OCI-LY7 (cell line): ENCODE results near the gene TMEM250. TPM values are rescaled to one million over a fixed set of nuclear protein-coding genes. Genes with fewer than 3 reads are reported as not detected.

Experiments
- BruUV-seq: library from RNA; stranded (reverse); fragments of 400-500 nt; replicated peaks from 2 replicates; lab custom pipeline; 2021; lab: Mats Ljungman, UMichigan
- CTCF ChIA-PET: fragments of 300-600 bp; sonication (Branson Sonifier 250); formaldehyde crosslinking; loops from one replicate; lab custom pipeline; 2022; ENCODE audit warnings: antibody characterized with exemption; ENCODE audit not compliant: unreplicated experiment; lab: Charles Lee
- POLR2A ChIA-PET: fragments of 300-600 bp; sonication (Branson Sonifier 250); formaldehyde crosslinking; loops from one replicate; lab custom pipeline; 2022; ENCODE audit warnings: antibody characterized with exemption; lab: Charles Lee
- DNase-seq: peaks from one replicate; pipeline ENCODE4 v3.0.0-alpha.2; 2015; ENCODE audit warnings: low spot score
- H2AFZ ChIP-seq: fragments of 200-600 bp; sonication (generic), shearing (Covaris generic); 2 replicates; pipeline ENCODE4 v1.6.1; 2014; ENCODE audit warnings: mild to moderate bottlenecking, antibody characterized with exemption, low read length, moderate library complexity
- H3K27ac ChIP-seq: fragments of 200-600 bp; sonication (generic); 2 replicates; pipeline ENCODE4 v1.5.1; 2014; ENCODE audit warnings: mixed run types, low read depth, mild to moderate bottlenecking, moderate library complexity, low read length, inconsistent platforms; ENCODE audit not compliant: poor library complexity, severe bottlenecking
- H3K36me3 ChIP-seq: fragments of 200-600 bp; sonication (generic); 2 replicates; pipeline ENCODE4 v1.6.1; 2014; ENCODE audit warnings: mild to moderate bottlenecking, antibody characterized with exemption, low read length, moderate library complexity, mixed read lengths; ENCODE audit not compliant: insufficient read depth
- H3K4me1 ChIP-seq: fragments of 200-600 bp; sonication (generic); 2 replicates; pipeline ENCODE4 v1.5.1; 2014; ENCODE audit warnings: mild to moderate bottlenecking, low read length; ENCODE audit not compliant: insufficient read depth, poor library complexity, severe bottlenecking
- H3K4me2 ChIP-seq: fragments of 200-600 bp; sonication (generic); 2 replicates; pipeline ENCODE4 v1.6.1; 2014; ENCODE audit warnings: mild to moderate bottlenecking, low read length
- H3K4me3 ChIP-seq: fragments of 200-600 bp; sonication (generic); 2 replicates; pipeline ENCODE4 v1.5.1; 2014; ENCODE audit warnings: mild to moderate bottlenecking, low read depth, low read length; ENCODE audit not compliant: poor library complexity, severe bottlenecking
- H3K79me2 ChIP-seq: fragments of 200-600 bp; sonication (generic); 2 replicates; pipeline ENCODE4 v1.6.1; 2016; ENCODE audit warnings: low read depth, mild to moderate bottlenecking, low read length, moderate library complexity, mixed read lengths; ENCODE audit not compliant: insufficient read depth
- H3K9me2 ChIP-seq: fragments of 200-600 bp; sonication (generic); 2 replicates; pipeline ENCODE4 v1.6.1; 2016; ENCODE audit warnings: mild to moderate bottlenecking, low read length, mixed read lengths; ENCODE audit not compliant: insufficient read depth
- H3K9me3 ChIP-seq: fragments of 200-600 bp; sonication (generic); 2 replicates; pipeline ENCODE4 v1.6.1; 2014; ENCODE audit warnings: mild to moderate bottlenecking, mixed run types, low read length, mixed read lengths
- H4K20me1 ChIP-seq: fragments of 200-600 bp; sonication (generic); 2 replicates; pipeline ENCODE4 v1.6.1; 2014; ENCODE audit warnings: mild to moderate bottlenecking, antibody characterized with exemption, low read length, moderate library complexity, mixed read lengths; ENCODE audit not compliant: insufficient read depth
- EZH2phosphoT487 ChIP-seq: fragments of 200-600 bp; sonication (generic); IDR thresholded peaks from 2 replicates; pipeline ENCODE4 v1.6.1; 2018; ENCODE audit warnings: low read depth, borderline replicate concordance, mild to moderate bottlenecking, mixed run types, antibody characterized with exemption, low read length, moderate library complexity, mixed read lengths
- intact Hi-C: fragments of 100-400 bp; cut with micrococcal nuclease; formaldehyde crosslinking; loops from one replicate; pipeline ENCODE4 v1.10.0; 2022; ENCODE audit not compliant: unreplicated experiment
- total RNA-seq, 2 experiments: library from RNA; depleted of rRNA in 1 of 2; stranded (reverse); fragments of >200 nt in 1 of 2; shearing (Covaris generic) in 1 of 2; gene quantifications; 2 replicates each; pipeline ENCODE4 v1.2.3, GENCODE V29; 2014 to 2022
- TF ChIP-seq, protein P1 (sequence below): fragments of 200-600 bp; sonication (generic); conservative IDR thresholded peaks from 2 replicates; pipeline ENCODE4 v1.5.1; 2014; ENCODE audit warnings: mild to moderate bottlenecking, antibody characterized with exemption, low read length, moderate library complexity, mixed read lengths

Gene TMEM250
- total RNA-seq, 2 experiments from 2014 or later = 51.0 to 53.8 TPM

DNA sequence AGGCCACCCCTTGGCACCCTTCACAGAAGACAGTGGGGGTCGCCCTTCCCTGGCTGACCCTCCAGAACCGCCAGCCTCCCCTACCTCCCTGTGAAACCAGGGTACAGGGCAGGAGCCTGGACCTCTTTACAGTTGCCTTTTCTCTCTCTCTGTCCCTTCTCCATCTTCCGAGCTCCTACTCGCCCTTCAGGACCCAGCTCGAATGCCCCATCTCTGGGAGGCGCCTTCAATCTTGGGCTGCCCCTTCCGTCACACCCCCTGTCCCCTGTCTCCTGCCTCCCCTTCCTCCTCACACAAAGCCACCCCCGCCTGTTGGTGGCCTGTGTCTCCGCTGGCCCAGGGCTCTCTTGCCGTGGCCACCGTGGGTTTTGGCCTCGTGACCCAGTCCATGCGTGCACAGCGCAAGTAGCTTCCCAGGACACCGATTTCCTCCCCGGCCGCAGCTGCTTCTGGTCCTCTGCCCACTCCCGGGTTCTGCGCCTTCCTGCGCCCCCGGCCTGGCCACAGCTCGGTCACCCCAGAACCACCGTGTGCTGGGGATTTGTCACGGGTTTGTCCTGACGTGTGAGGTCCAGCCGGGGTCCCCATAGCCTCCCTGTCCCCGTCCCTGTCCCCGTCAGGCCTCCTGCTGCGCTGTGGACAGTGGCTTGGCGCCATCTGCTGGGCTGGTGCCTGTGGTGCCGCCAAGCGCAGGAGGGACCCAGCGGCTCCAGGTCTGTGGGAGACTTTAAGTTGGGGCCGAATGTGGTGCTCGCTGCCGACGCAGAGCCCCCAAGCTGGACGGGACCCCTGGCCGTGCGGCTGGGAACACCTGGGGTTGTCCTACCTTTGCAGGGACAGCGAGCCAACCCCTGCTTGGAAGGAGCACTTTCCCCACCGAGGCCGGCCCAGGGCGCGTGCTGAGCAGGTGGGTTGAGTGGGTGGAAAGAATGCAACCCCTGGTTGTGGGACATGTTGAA is 4.0 kb upstream of the TMEM250 start:
- H3K4me3 ChIP-seq = no peak overlapping the region
- BruUV-seq = no TSS peak
- H3K9me3 ChIP-seq = no peaks in the 10 kb centered on the region
- H3K9me2 ChIP-seq = no peaks in the 10 kb centered on the region
- peaks cover 10% of the 10 kb centered on the region for H3K4me1 ChIP-seq
- H4K20me1 ChIP-seq = no peaks in the 10 kb centered on the region
- H3K36me3 ChIP-seq = no peaks in the 10 kb centered on the region
- peak; percentile 69 for DNase-seq
- ChIA-PET CTCF (interaction anchor here (0.6 kb wide), 1 partner anchor 225 kb away, joined by 3 read pairs; no protein-coding TSS in a partner anchor), POLR2A (interaction anchor here (0.5 to 1.0 kb wide), 2 partner anchors 33 to 202 kb away, joined by 3 read pairs; no protein-coding TSS in a partner anchor)
- intact Hi-C loops = loop anchor here (1.0 to 5.0 kb wide), 5 partner anchors 33 to 520 kb away; no protein-coding TSS in a partner anchor
- H3K79me2 ChIP-seq = peaks cover 7% of the 10 kb centered on the region; the same call in 1 of the 2 replicates
- no peak overlapping the region for H2AFZ ChIP-seq
- H3K27ac ChIP-seq = no peak overlapping the region
- TF ChIP-seq, protein P1, sequence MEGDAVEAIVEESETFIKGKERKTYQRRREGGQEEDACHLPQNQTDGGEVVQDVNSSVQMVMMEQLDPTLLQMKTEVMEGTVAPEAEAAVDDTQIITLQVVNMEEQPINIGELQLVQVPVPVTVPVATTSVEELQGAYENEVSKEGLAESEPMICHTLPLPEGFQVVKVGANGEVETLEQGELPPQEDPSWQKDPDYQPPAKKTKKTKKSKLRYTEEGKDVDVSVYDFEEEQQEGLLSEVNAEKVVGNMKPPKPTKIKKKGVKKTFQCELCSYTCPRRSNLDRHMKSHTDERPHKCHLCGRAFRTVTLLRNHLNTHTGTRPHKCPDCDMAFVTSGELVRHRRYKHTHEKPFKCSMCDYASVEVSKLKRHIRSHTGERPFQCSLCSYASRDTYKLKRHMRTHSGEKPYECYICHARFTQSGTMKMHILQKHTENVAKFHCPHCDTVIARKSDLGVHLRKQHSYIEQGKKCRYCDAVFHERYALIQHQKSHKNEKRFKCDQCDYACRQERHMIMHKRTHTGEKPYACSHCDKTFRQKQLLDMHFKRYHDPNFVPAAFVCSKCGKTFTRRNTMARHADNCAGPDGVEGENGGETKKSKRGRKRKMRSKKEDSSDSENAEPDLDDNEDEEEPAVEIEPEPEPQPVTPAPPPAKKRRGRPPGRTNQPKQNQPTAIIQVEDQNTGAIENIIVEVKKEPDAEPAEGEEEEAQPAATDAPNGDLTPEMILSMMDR = peak; percentile 93
- TF ChIP-seq EZH2phosphoT487 = no peak
- H3K4me2 ChIP-seq = no peak overlapping the region

DNA sequence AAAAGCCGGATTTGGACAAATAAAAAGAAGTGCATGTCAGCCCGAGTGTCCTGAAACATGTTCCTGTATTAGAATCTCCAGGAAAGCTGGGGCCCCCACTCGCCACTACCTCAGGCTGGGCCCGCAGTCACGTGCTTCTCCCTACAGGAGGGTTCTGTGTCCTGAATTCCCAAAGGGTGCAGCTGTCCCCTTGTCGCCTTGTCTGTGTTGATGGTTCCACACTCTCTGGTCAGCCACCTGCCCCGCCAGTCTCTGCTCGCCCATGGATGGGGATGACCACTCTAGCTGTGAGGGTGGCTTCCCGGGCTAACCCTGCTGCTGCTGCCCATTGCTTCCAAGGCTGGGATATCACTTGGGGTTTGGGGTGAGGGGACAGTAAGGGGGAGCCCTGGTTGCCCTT is 3.1 kb upstream of the TMEM250 start:
- H3K4me3 ChIP-seq = no peak overlapping the region
- no peaks in the 10 kb centered on the region for H3K9me2 ChIP-seq
- no peaks in the 10 kb centered on the region for H3K9me3 ChIP-seq
- intact Hi-C loops = loop anchor here (5.0 kb wide), 2 partner anchors 260 to 520 kb away; no protein-coding TSS in a partner anchor
- H3K4me2 ChIP-seq = no peak overlapping the region
- TF ChIP-seq EZH2phosphoT487 = no peak
- TF ChIP-seq, protein P1 = no peak
- no peak overlapping the region for H3K27ac ChIP-seq
- CTCF ChIA-PET = no interaction called here
- POLR2A ChIA-PET = interaction anchor here (0.6 to 1.0 kb wide), 2 partner anchors 176 to 201 kb away, joined by 3 read pairs; no protein-coding TSS in a partner anchor
- H4K20me1 ChIP-seq = no peaks in the 10 kb centered on the region
- peaks cover 17% of the 10 kb centered on the region for H3K4me1 ChIP-seq
- H3K79me2 ChIP-seq = peaks cover 16% of the 10 kb centered on the region; the same call in 1 of the 2 replicates
- H2AFZ ChIP-seq = no peak overlapping the region
- DNase-seq = no peak
- H3K36me3 ChIP-seq = no peaks in the 10 kb centered on the region; the same call in 1 of the 2 replicates
- no TSS peak for BruUV-seq
